Natural killer cell (primary cell): ENCODE data around the gene VANGL2. TPM values are rescaled to one million over a fixed set of nuclear protein-coding genes. Genes with fewer than 3 reads are reported as not detected.

ENCODE experiments used
- ATAC-seq, 3 donors: fragments of 150-1000 bp in 2 of 3; fragments of 200-7000 bp in 1 of 3; cut with Tn5 transposase; 1 replicate in 1 of 3; 2 replicates in 2 of 3; pipeline ENCODE4 v1.10.0; 2021; ENCODE audit warnings: mild to moderate bottlenecking in 2 of 3, moderate library complexity in 2 of 3
- DNase-seq, 2 donors: peaks; one replicate each; pipeline versions ENCODE4 v3.0.0 to v3.0.0-alpha.2; 2013 to 2021; ENCODE audit warnings: mixed read lengths in 1 of 2
- H3K27ac ChIP-seq: one replicate; pipeline ENCODE4 v1.5.1; 2013; ENCODE audit warnings: mild to moderate bottlenecking, low read length
- H3K27me3 ChIP-seq: one replicate; pipeline ENCODE4 v1.6.1; 2013; ENCODE audit warnings: low read length; ENCODE audit not compliant: control insufficient read depth, insufficient read depth
- H3K36me3 ChIP-seq: one replicate; pipeline ENCODE4 v1.6.1; 2013; ENCODE audit warnings: low read length; ENCODE audit not compliant: control insufficient read depth, insufficient read depth
- H3K4me1 ChIP-seq: one replicate; pipeline ENCODE4 v1.6.1; 2013; ENCODE audit warnings: low read length; ENCODE audit not compliant: control insufficient read depth, insufficient read depth
- H3K4me3 ChIP-seq: one replicate; pipeline ENCODE4 v1.5.1; 2013; ENCODE audit warnings: low read length
- H3K9me3 ChIP-seq: one replicate; pipeline ENCODE4 v1.6.1; 2013; ENCODE audit warnings: low read length; ENCODE audit not compliant: control insufficient read depth, insufficient read depth
- H3K27ac Mint-ChIP-seq, 2 donors: one replicate each; pipeline ENCODE4 v1.8.0; 2022; ENCODE audit warnings: mild to moderate bottlenecking in 2 of 2, mixed read lengths in 2 of 2, moderate library complexity in 1 of 2
- H3K27me3 Mint-ChIP-seq, 2 donors: one replicate each; pipeline ENCODE4 v1.8.0; 2022; ENCODE audit warnings: low read depth in 2 of 2, mixed read lengths in 2 of 2
- H3K36me3 Mint-ChIP-seq: one replicate; pipeline ENCODE4 v1.8.0; 2022; ENCODE audit warnings: mixed read lengths
- H3K4me1 Mint-ChIP-seq, 2 donors: one replicate each; pipeline ENCODE4 v1.8.0; 2022; ENCODE audit warnings: mixed read lengths in 2 of 2
- H3K4me3 Mint-ChIP-seq: one replicate; pipeline ENCODE4 v1.8.0; 2022; ENCODE audit warnings: mild to moderate bottlenecking, moderate library complexity, mixed read lengths
- H3K9me3 Mint-ChIP-seq, 2 donors: one replicate each; pipeline ENCODE4 v1.8.0; 2022; ENCODE audit warnings: mixed read lengths in 2 of 2
- WGBS: methylation state at CpG from one replicate; pipeline ENCODE4 v1.1.7; 2013; ENCODE audit warnings: missing lambda C conversion rate; ENCODE audit not compliant: insufficient coverage; 5-methylcytosine and 5-hydroxymethylcytosine counted together
- intact Hi-C: fragments of 100-400 bp; cut with micrococcal nuclease; formaldehyde crosslinking; loops from one replicate; pipeline ENCODE4 v1.14.2; 2022
- total RNA-seq, 4 donors: library from RNA; stranded (reverse); fragments of 120-200 nt in 1 of 4; gene quantifications; one replicate each; pipeline versions ENCODE4 v1.2.3 to v1.2.4, GENCODE V29; 2013 to 2022
- TF ChIP-seq, protein P1 (sequence below): fragments of 200-600 bp; IDR thresholded peaks from one replicate; pipeline ENCODE4 v1.8.0; 2022; ENCODE audit warnings: antibody characterized with exemption

Gene VANGL2
- total RNA-seq, 3 donors from 2014 or later (not counting 1 experiment from before 2014, with no cell fraction given): 0.08 TPM; not detected in 2

DNA sequence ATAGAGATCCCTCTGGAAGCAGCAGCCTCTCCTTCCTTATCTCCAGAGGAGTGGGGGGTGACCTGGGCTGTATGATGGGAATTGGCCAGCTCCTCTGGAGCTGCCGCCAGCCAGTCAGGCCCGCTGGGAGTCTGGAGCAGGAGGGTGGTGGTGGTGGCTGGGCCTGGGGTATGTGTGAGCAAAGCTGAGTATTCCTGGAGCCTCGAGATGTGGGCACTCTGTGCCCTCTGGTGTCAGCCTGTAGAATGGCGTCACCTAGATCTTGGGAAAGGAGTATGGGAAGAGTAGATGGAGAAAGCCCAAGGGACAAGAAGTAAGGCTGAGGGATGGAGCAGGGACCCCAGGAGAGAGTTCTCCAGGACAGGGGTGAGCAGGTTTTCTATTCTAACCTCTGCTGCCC, 16.0 kb downstream of the VANGL2 start:
- Mint-ChIP-seq H3K4me3 (no peak overlapping the region), H3K27me3 (peaks cover 0 to 3% of the 10 kb centered on the region in 2 donors), H3K9me3 (no peaks in the 10 kb centered on the region), H3K27ac (no peak overlapping the region), H3K36me3 (no peaks in the 10 kb centered on the region), H3K4me1 (no peaks in the 10 kb centered on the region)
- H3K9me3 ChIP-seq: no peaks in the 10 kb centered on the region
- DNase-seq (no peak), ATAC-seq (no peak)
- H3K36me3 ChIP-seq: no peaks in the 10 kb centered on the region
- TF ChIP-seq, protein P1, sequence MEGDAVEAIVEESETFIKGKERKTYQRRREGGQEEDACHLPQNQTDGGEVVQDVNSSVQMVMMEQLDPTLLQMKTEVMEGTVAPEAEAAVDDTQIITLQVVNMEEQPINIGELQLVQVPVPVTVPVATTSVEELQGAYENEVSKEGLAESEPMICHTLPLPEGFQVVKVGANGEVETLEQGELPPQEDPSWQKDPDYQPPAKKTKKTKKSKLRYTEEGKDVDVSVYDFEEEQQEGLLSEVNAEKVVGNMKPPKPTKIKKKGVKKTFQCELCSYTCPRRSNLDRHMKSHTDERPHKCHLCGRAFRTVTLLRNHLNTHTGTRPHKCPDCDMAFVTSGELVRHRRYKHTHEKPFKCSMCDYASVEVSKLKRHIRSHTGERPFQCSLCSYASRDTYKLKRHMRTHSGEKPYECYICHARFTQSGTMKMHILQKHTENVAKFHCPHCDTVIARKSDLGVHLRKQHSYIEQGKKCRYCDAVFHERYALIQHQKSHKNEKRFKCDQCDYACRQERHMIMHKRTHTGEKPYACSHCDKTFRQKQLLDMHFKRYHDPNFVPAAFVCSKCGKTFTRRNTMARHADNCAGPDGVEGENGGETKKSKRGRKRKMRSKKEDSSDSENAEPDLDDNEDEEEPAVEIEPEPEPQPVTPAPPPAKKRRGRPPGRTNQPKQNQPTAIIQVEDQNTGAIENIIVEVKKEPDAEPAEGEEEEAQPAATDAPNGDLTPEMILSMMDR: no peak
- intact Hi-C loops: no loop called here
- no peaks in the 10 kb centered on the region for H3K4me1 ChIP-seq
- H3K4me3 ChIP-seq: no peak overlapping the region
- no peak overlapping the region for H3K27ac ChIP-seq
- H3K27me3 ChIP-seq: no peaks in the 10 kb centered on the region
- WGBS: 91% methylated on average over 4 of the region's 4 CpGs

GRCh38 chr1:160418483-160418882, 18.1 kb downstream of the VANGL2 start:
- Histone ChIP-seq H3K27ac (no peak overlapping the region), H3K9me3 (no peaks in the 10 kb centered on the region), H3K4me3 (no peak overlapping the region), H3K27me3 (no peaks in the 10 kb centered on the region), H3K36me3 (no peaks in the 10 kb centered on the region), H3K4me1 (no peaks in the 10 kb centered on the region)
- Mint-ChIP-seq H3K27ac (no peak overlapping the region), H3K4me1 (no peaks in the 10 kb centered on the region), H3K36me3 (no peaks in the 10 kb centered on the region), H3K27me3 (peaks cover 0 to 3% of the 10 kb centered on the region in 2 donors), H3K9me3 (no peaks in the 10 kb centered on the region), H3K4me3 (no peak overlapping the region)
- intact Hi-C loops: no loop called here
- ATAC-seq (no peak), DNase-seq (no peak)
- WGBS: 88% methylated on average over 6 of the region's 6 CpGs
- TF ChIP-seq, protein P1: no peak

- Mint-ChIP-seq H3K36me3 (no peaks in the 10 kb centered on the region), H3K4me3 (no peak overlapping the region), H3K27me3 (peaks cover 0 to 3% of the 10 kb centered on the region in 2 donors), H3K27ac (no peak overlapping the region), H3K9me3 (no peaks in the 10 kb centered on the region), H3K4me1 (no peaks in the 10 kb centered on the region)
- no peak for DNase-seq
- no peak overlapping the region for H3K27ac ChIP-seq
- no peaks in the 10 kb centered on the region for H3K27me3 ChIP-seq
- H3K4me1 ChIP-seq: no peaks in the 10 kb centered on the region
- TF ChIP-seq, protein P1: no peak
- H3K9me3 ChIP-seq: no peaks in the 10 kb centered on the region
- intact Hi-C loops: no loop called here
- no peaks in the 10 kb centered on the region for H3K36me3 ChIP-seq
- ATAC-seq: no peak
- no peak overlapping the region for H3K4me3 ChIP-seq
- 94% methylated on average over 34 of the region's 34 CpGs for WGBS
These were observed 18.9 kb downstream of the VANGL2 start for GRCh38 chr1:160419150-160419837.

DNA sequence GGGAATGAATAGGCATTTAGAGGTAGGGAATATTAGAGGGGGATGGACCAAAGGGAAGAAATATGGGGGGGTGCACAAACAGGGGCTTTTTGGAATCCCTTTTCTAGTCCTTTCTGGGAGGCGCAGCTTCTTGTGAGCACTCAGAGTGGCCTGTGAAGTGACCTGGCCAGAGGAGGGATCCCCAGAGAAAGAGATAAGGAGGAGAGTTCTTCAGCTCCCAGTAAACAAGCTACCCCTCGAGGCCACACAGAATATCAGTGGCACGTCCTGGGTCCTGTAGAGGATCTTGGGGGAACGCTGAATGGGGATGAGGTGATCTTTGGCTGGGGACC, 19.4 kb downstream of the VANGL2 start:
- H3K27ac Mint-ChIP-seq: no peak overlapping the region
- TF ChIP-seq, protein P1: no peak

More for the DNA sequence above, 19.4 kb downstream of the VANGL2 start:
- H3K9me3 Mint-ChIP-seq: no peaks in the 10 kb centered on the region
- intact Hi-C loops: no loop called here
- Histone ChIP-seq H3K36me3 (no peaks in the 10 kb centered on the region), H3K4me1 (no peaks in the 10 kb centered on the region), H3K27ac (no peak overlapping the region), H3K4me3 (no peak overlapping the region), H3K27me3 (no peaks in the 10 kb centered on the region), H3K9me3 (no peaks in the 10 kb centered on the region)
- ATAC-seq (no peak), DNase-seq (no peak)
- no peaks in the 10 kb centered on the region for H3K36me3 Mint-ChIP-seq
- WGBS: 92% methylated on average over 4 of the region's 4 CpGs
- H3K4me3 Mint-ChIP-seq: no peak overlapping the region
- H3K27me3 Mint-ChIP-seq: peaks cover 0 to 3% of the 10 kb centered on the region in 2 donors
- H3K4me1 Mint-ChIP-seq: no peaks in the 10 kb centered on the region
